ENCODE data around the gene BPIFB1.

DNA sequence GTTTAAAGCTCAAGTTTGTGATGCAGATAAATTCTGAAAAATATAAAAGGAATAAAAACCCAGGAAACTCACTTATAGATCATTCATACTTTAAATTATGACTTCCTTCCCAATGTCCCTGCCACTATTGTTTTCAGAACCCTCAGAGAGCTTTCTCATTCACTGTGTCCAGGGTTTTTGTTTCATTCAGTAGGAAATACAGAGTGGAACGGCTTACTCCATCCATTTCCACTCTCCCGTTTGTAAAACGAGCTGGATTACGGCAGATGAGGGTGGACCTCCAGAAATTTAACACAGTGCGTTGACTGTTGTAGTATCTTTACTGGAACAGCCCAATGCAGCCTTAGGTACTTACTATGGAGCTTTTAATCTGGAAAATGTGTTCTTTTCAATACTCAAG, 23.6 kb upstream of the BPIFB1 start:
- TF ChIP-seq, protein P1, sequence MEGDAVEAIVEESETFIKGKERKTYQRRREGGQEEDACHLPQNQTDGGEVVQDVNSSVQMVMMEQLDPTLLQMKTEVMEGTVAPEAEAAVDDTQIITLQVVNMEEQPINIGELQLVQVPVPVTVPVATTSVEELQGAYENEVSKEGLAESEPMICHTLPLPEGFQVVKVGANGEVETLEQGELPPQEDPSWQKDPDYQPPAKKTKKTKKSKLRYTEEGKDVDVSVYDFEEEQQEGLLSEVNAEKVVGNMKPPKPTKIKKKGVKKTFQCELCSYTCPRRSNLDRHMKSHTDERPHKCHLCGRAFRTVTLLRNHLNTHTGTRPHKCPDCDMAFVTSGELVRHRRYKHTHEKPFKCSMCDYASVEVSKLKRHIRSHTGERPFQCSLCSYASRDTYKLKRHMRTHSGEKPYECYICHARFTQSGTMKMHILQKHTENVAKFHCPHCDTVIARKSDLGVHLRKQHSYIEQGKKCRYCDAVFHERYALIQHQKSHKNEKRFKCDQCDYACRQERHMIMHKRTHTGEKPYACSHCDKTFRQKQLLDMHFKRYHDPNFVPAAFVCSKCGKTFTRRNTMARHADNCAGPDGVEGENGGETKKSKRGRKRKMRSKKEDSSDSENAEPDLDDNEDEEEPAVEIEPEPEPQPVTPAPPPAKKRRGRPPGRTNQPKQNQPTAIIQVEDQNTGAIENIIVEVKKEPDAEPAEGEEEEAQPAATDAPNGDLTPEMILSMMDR (IDR thresholded peaks at IDR 0.05), result no peak
- TF ChIP-seq ELF4 (CRISPR knock-in tag; IDR thresholded peaks at IDR 0.05; ENCODE audit: low read depth), result no peak
- TF ChIP-seq, protein P2, sequence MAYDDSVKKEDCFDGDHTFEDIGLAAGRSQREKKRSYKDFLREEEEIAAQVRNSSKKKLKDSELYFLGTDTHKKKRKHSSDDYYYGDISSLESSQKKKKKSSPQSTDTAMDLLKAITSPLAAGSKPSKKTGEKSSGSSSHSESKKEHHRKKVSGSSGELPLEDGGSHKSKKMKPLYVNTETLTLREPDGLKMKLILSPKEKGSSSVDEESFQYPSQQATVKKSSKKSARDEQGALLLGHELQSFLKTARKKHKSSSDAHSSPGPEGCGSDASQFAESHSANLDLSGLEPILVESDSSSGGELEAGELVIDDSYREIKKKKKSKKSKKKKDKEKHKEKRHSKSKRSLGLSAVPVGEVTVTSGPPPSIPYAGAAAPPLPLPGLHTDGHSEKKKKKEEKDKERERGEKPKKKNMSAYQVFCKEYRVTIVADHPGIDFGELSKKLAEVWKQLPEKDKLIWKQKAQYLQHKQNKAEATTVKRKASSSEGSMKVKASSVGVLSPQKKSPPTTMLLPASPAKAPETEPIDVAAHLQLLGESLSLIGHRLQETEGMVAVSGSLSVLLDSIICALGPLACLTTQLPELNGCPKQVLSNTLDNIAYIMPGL (CRISPR knock-in tag; IDR thresholded peaks at IDR 0.05), result no peak
- TF ChIP-seq SOX15 (CRISPR knock-in tag; IDR thresholded peaks at IDR 0.05), result no peak
- TF ChIP-seq, protein P3, sequence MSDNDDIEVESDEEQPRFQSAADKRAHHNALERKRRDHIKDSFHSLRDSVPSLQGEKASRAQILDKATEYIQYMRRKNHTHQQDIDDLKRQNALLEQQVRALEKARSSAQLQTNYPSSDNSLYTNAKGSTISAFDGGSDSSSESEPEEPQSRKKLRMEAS (CRISPR knock-in tag; IDR thresholded peaks at IDR 0.05), result no peak
